H9 (cell line): ENCODE measurements around the gene SDK1. TPM values are rescaled to one million over a fixed set of nuclear protein-coding genes. Genes with fewer than 3 reads are reported as not detected.

ENCODE experiments used
- DNase-seq: peaks from one replicate; pipeline ENCODE4 v3.0.0-alpha.2; 2017
- H2AFZ ChIP-seq: one replicate; pipeline ENCODE4 v1.6.1; 2013; ENCODE audit warnings: mild to moderate bottlenecking, low read length, control low read depth, moderate library complexity
- H2AK5ac ChIP-seq: 2 replicates; pipeline ENCODE4 v1.6.1; 2013; ENCODE audit warnings: low read length, control low read depth, mixed read lengths; ENCODE audit not compliant: insufficient read length
- H2BK120ac ChIP-seq: one replicate; pipeline ENCODE4 v1.6.1; 2013; ENCODE audit warnings: low read depth, mild to moderate bottlenecking, low read length, control low read depth, inconsistent platforms; ENCODE audit not compliant: poor library complexity, severe bottlenecking
- H2BK12ac ChIP-seq: 2 replicates; pipeline ENCODE4 v1.6.1; 2013; ENCODE audit warnings: low read length, control low read depth, mixed read lengths, low read depth; ENCODE audit not compliant: insufficient read length
- H2BK15ac ChIP-seq: 2 replicates; pipeline ENCODE4 v1.6.1; 2013; ENCODE audit warnings: low read depth, low read length, control low read depth
- H2BK20ac ChIP-seq: one replicate; pipeline ENCODE4 v1.6.1; 2013; ENCODE audit warnings: low read depth, mild to moderate bottlenecking, low read length, control low read depth, inconsistent platforms; ENCODE audit not compliant: poor library complexity, severe bottlenecking
- H2BK5ac ChIP-seq: 2 replicates; pipeline ENCODE4 v1.6.1; 2013; ENCODE audit warnings: low read length, control low read depth, mixed read lengths; ENCODE audit not compliant: insufficient read length
- H3K14ac ChIP-seq: 2 replicates; pipeline ENCODE4 v1.6.1; 2013; ENCODE audit warnings: low read length, control low read depth; ENCODE audit not compliant: insufficient read depth
- H3K18ac ChIP-seq: 2 replicates; pipeline ENCODE4 v1.6.1; 2013; ENCODE audit warnings: low read depth, mild to moderate bottlenecking, mixed read lengths, low read length, control low read depth; ENCODE audit not compliant: insufficient read length
- H3K23ac ChIP-seq: 2 replicates; pipeline ENCODE4 v1.6.1; 2013; ENCODE audit warnings: low read length, control low read depth, mixed read lengths, low read depth; ENCODE audit not compliant: insufficient read length
- H3K23me2 ChIP-seq: 2 replicates; pipeline ENCODE4 v1.6.1; 2013; ENCODE audit warnings: low read depth, mild to moderate bottlenecking, mixed read lengths, low read length, control low read depth; ENCODE audit not compliant: insufficient read length, poor library complexity, severe bottlenecking
- H3K27ac ChIP-seq: 2 replicates; pipeline ENCODE4 v1.5.1; 2013; ENCODE audit warnings: low read length, control low read depth, mixed read lengths, low read depth; ENCODE audit not compliant: insufficient read length
- H3K27me3 ChIP-seq: 2 replicates; pipeline ENCODE4 v1.6.1; 2013; ENCODE audit warnings: low read length, control low read depth, inconsistent platforms; ENCODE audit not compliant: insufficient read depth
- H3K4ac ChIP-seq: 2 replicates; pipeline ENCODE4 v1.6.1; 2013; ENCODE audit warnings: low read depth, mild to moderate bottlenecking, control low read depth, inconsistent platforms, low read length, moderate library complexity
- H3K4me1 ChIP-seq: 2 replicates; pipeline ENCODE4 v1.6.1; 2013; ENCODE audit warnings: low read length, control low read depth, inconsistent platforms; ENCODE audit not compliant: insufficient read depth
- H3K4me2 ChIP-seq: 2 replicates; pipeline ENCODE4 v1.6.1; 2013; ENCODE audit warnings: low read length, control low read depth, mixed read lengths; ENCODE audit not compliant: insufficient read length, insufficient read depth
- H3K56ac ChIP-seq: 2 replicates; pipeline ENCODE4 v1.6.1; 2013; ENCODE audit warnings: low read depth, mild to moderate bottlenecking, mixed read lengths, low read length, control low read depth; ENCODE audit not compliant: insufficient read length
- H3K79me1 ChIP-seq: 2 replicates; pipeline ENCODE4 v1.6.1; 2013; ENCODE audit warnings: low read depth, mild to moderate bottlenecking, moderate library complexity, low read length, control low read depth, inconsistent platforms; ENCODE audit not compliant: insufficient read depth, poor library complexity, severe bottlenecking
- H3K79me2 ChIP-seq: 2 replicates; pipeline ENCODE4 v1.6.1; 2013; ENCODE audit warnings: low read length, control low read depth, inconsistent platforms; ENCODE audit not compliant: insufficient read depth
- H3K9ac ChIP-seq: 2 replicates; pipeline ENCODE4 v1.6.1; 2013; ENCODE audit warnings: low read length, control low read depth, mixed read lengths; ENCODE audit not compliant: insufficient read length; ENCODE audit errors: extremely low read depth
- H3K9me3 ChIP-seq: one replicate; pipeline ENCODE4 v1.6.1; 2013; ENCODE audit warnings: low read depth, low read length, inconsistent platforms; ENCODE audit not compliant: control insufficient read depth
- H3T11ph ChIP-seq: one replicate; pipeline ENCODE4 v1.6.1; 2013; ENCODE audit warnings: mild to moderate bottlenecking, low read length, control low read depth, inconsistent platforms
- H4K20me1 ChIP-seq: one replicate; pipeline ENCODE4 v1.6.1; 2013; ENCODE audit not compliant: control insufficient read depth, insufficient read length, insufficient read depth
- H4K5ac ChIP-seq: 2 replicates; pipeline ENCODE4 v1.6.1; 2013; ENCODE audit warnings: low read depth, mild to moderate bottlenecking, mixed read lengths, low read length, control low read depth; ENCODE audit not compliant: insufficient read length
- H4K8ac ChIP-seq: replicated peaks from 2 replicates; pipeline ENCODE4 v1.6.1; 2013; ENCODE audit warnings: low read length, control low read depth, mixed read lengths, low read depth; ENCODE audit not compliant: insufficient read length
- H4K91ac ChIP-seq: 2 replicates; pipeline ENCODE4 v1.6.1; 2013; ENCODE audit warnings: low read depth, mild to moderate bottlenecking, moderate library complexity, mixed read lengths, low read length, control low read depth; ENCODE audit not compliant: insufficient read length
- H3K27ac Mint-ChIP-seq, 3 experiments: 2 replicates in 2 of 3; 3 replicates in 1 of 3; pipeline ENCODE4 v1.8.0; 2020 to 2021; ENCODE audit warnings: mixed read lengths in 3 of 3, mild to moderate bottlenecking in 1 of 3, moderate library complexity in 1 of 3
- H3K27me3 Mint-ChIP-seq: 2 replicates; pipeline ENCODE4 v1.8.0; 2021; ENCODE audit warnings: low read depth, mild to moderate bottlenecking, moderate library complexity, mixed read lengths
- H3K36me3 Mint-ChIP-seq, 3 experiments: 2 replicates in 2 of 3; 3 replicates in 1 of 3; pipeline ENCODE4 v1.8.0; 2020 to 2021; ENCODE audit warnings: low read depth in 3 of 3, mixed read lengths in 3 of 3; ENCODE audit not compliant: insufficient read depth in 1 of 3
- H3K4me1 Mint-ChIP-seq, 2 experiments: 2 replicates each; pipeline ENCODE4 v1.8.0; 2020; ENCODE audit warnings: mixed read lengths in 2 of 2
- H3K4me3 Mint-ChIP-seq, 2 experiments: 2 replicates in 1 of 2; 3 replicates in 1 of 2; pipeline ENCODE4 v1.8.0; 2020 to 2021; ENCODE audit warnings: mild to moderate bottlenecking in 2 of 2, mixed read lengths in 2 of 2, moderate library complexity in 1 of 2
- H3K9me3 Mint-ChIP-seq, 2 experiments: 2 replicates in 1 of 2; 3 replicates in 1 of 2; pipeline ENCODE4 v1.8.0; 2020; ENCODE audit warnings: mild to moderate bottlenecking in 2 of 2, mixed read lengths in 2 of 2, moderate library complexity in 1 of 2
- WGBS: extraction: QIAGEN DNeasy Blood & Tissue Kit; methylation state at CpG from one replicate; pipeline ENCODE4 v1.1.7; 2013; ENCODE audit warnings: missing lambda C conversion rate, low lambda C conversion rate, mixed read lengths; ENCODE audit not compliant: insufficient read length; ENCODE audit errors: extremely low coverage; 5-methylcytosine and 5-hydroxymethylcytosine counted together
- total RNA-seq: library from RNA; stranded (reverse); gene quantifications from 2 replicates; pipeline ENCODE4 v1.2.1, GENCODE V29; 2021
- TF ChIP-seq, protein P1 (sequence below): fragments of 200-600 bp; sonication (generic); conservative IDR thresholded peaks from 3 replicates; pipeline ENCODE4 v1.8.0; 2021; ENCODE audit warnings: antibody characterized with exemption, mild to moderate bottlenecking

SDK1 gene
- total RNA-seq, 1 experiment from 2014 or later, result 8.7 TPM

- Histone ChIP-seq H2BK20ac (no peak overlapping the region), H4K20me1 (no peaks in the 10 kb centered on the region), H3K79me1 (no peaks in the 10 kb centered on the region), H3K56ac (no peak overlapping the region), H3K4me1 (peaks cover 3% of the 10 kb centered on the region), H4K91ac (no peak overlapping the region), H2BK5ac (no peak overlapping the region), H3K4ac (no peak overlapping the region), H2BK15ac (no peak overlapping the region), H4K8ac (no peak overlapping the region), H3K9ac (no peak overlapping the region), H3K27me3 (no peaks in the 10 kb centered on the region), H3K27ac (no peak overlapping the region), H3K9me3 (no peaks in the 10 kb centered on the region), H3K18ac (no peak overlapping the region), H3K23ac (no peak overlapping the region), H2AFZ (no peak overlapping the region), H3K4me2 (no peak overlapping the region), H3K14ac (peak overlapping the region; percentile 74; the same call in 1 of the 2 replicates), H3K23me2 (no peaks in the 10 kb centered on the region), H3K79me2 (no peaks in the 10 kb centered on the region), H2BK120ac (no peak overlapping the region), H2BK12ac (no peak overlapping the region), H2AK5ac (no peak overlapping the region), H4K5ac (no peak overlapping the region), H3T11ph (no peak overlapping the region)
- H3K9me3 Mint-ChIP-seq, result peaks cover 23 to 26% of the 10 kb centered on the region in 2 experiments
- H3K27me3 Mint-ChIP-seq, result no peaks in the 10 kb centered on the region
- no peak for DNase-seq
- TF ChIP-seq, protein P1, sequence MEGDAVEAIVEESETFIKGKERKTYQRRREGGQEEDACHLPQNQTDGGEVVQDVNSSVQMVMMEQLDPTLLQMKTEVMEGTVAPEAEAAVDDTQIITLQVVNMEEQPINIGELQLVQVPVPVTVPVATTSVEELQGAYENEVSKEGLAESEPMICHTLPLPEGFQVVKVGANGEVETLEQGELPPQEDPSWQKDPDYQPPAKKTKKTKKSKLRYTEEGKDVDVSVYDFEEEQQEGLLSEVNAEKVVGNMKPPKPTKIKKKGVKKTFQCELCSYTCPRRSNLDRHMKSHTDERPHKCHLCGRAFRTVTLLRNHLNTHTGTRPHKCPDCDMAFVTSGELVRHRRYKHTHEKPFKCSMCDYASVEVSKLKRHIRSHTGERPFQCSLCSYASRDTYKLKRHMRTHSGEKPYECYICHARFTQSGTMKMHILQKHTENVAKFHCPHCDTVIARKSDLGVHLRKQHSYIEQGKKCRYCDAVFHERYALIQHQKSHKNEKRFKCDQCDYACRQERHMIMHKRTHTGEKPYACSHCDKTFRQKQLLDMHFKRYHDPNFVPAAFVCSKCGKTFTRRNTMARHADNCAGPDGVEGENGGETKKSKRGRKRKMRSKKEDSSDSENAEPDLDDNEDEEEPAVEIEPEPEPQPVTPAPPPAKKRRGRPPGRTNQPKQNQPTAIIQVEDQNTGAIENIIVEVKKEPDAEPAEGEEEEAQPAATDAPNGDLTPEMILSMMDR, result no peak
- H3K4me1 Mint-ChIP-seq, result peaks cover 13 to 14% of the 10 kb centered on the region in 2 experiments
- peaks cover 19 to 25% (median 20%) of the 10 kb centered on the region in 3 experiments for H3K36me3 Mint-ChIP-seq
- no peak overlapping the region; a peak in 1 of 7 replicates for H3K27ac Mint-ChIP-seq
- no CpG with 5 or more reads among the region's 9 CpGs for WGBS
- H3K4me3 Mint-ChIP-seq, result no peak overlapping the region
Observed at GRCh38 chr7:3574386-3574785, 273.3 kb downstream of the SDK1 start.
